NCI-H1105 (cell line): ENCODE data around the gene FAM180B.

Experiments used
- DNase-seq: peaks from one replicate; lab custom pipeline; 2025; lab: John Stamatoyannopoulos, UW

Gene FAM180B

GRCh38 chr11:47569646-47570045 lies 16.8 kb upstream of the FAM180B start:
- no peak for DNase-seq

GRCh38 chr11:47570651-47571356 lies 15.7 kb upstream of the FAM180B start:
- no peak for DNase-seq

GRCh38 chr11:47571357-47571729 lies 15.1 kb upstream of the FAM180B start:
- DNase-seq: no peak

- no peak for DNase-seq
Observed at GRCh38 chr11:47571895-47572294, 14.6 kb upstream of the FAM180B start.

GRCh38 chr11:47572715-47573255 lies 13.7 kb upstream of the FAM180B start:
- DNase-seq: no peak

- DNase-seq: no peak
Observed at GRCh38 chr11:47573321-47573720, 13.2 kb upstream of the FAM180B start.

GRCh38 chr11:47577460-47578041 lies 8.9 kb upstream of the FAM180B start:
- no peak for DNase-seq

GRCh38 chr11:47578524-47579494 lies 7.7 kb upstream of the FAM180B start, which contains the start of the genes KBTBD4 and NDUFS3:
Gene KBTBD4 (minus strand): TSS chr11:47578970. CDS start chr11:47578951, 19 bp downstream.
Gene NDUFS3 (plus strand): TSS chr11:47579074. CDS start chr11:47579092, 18 bp downstream.
- peak; percentile 93 for DNase-seq

- no peak for DNase-seq
Observed at GRCh38 chr11:47583844-47584243, 2.6 kb upstream of the FAM180B start.

- DNase-seq: no peak
Observed at GRCh38 chr11:47587039-47587716, 700 bp downstream of the FAM180B start.

GRCh38 chr11:47587723-47588326 lies 1.3 kb downstream of the FAM180B start:
- no peak for DNase-seq

GRCh38 chr11:47589118-47589517 lies 2.6 kb downstream of the FAM180B start:
- no peak for DNase-seq

- no peak for DNase-seq
Observed at GRCh38 chr11:47589584-47589976, 3.1 kb downstream of the FAM180B start.

- no peak for DNase-seq
Observed at GRCh38 chr11:47589977-47590861, 3.7 kb downstream of the FAM180B start.

- no peak for DNase-seq
Observed at GRCh38 chr11:47591764-47592163, 5.3 kb downstream of the FAM180B start.

GRCh38 chr11:47592251-47592650 lies 5.8 kb downstream of the FAM180B start:
- DNase-seq: no peak

GRCh38 chr11:47592970-47593369 lies 6.5 kb downstream of the FAM180B start:
- no peak for DNase-seq

GRCh38 chr11:47593492-47593933 lies 7.0 kb downstream of the FAM180B start:
- no peak for DNase-seq

- no peak for DNase-seq
Observed at GRCh38 chr11:47593934-47594855, 7.7 kb downstream of the FAM180B start, which contains the start of gene C1QTNF4. Gene C1QTNF4 (minus strand): TSS chr11:47594411. CDS start chr11:47590810, 3,601 bp downstream.
